GM12878 (cell line): ENCODE measurements around the gene COL18A1. TPM values are rescaled to one million over a fixed set of nuclear protein-coding genes. Genes with fewer than 3 reads are reported as not detected.

Experiments
- NRF1 ChIP-seq: conservative IDR thresholded peaks from 2 replicates; pipeline ENCODE4 v1.6.1; 2011; ENCODE audit warnings: mild to moderate bottlenecking, low read depth, low read length, improper control_type of control experiment
- PAX8 ChIP-seq: fragments of 450-650 bp; IDR thresholded peaks from 2 replicates; pipeline ENCODE4 v1.6.1; 2017; ENCODE audit warnings: mild to moderate bottlenecking, moderate library complexity
- POLR2AphosphoS2 ChIP-seq: IDR thresholded peaks from 2 replicates; pipeline ENCODE4 v1.6.1; 2011; ENCODE audit warnings: low read depth, mild to moderate bottlenecking, low read length, improper control_type of control experiment, moderate library complexity
- POLR2AphosphoS5 ChIP-seq: IDR thresholded peaks from 2 replicates; pipeline ENCODE4 v1.6.1; 2011; ENCODE audit warnings: mild to moderate bottlenecking, low read length, inconsistent platforms
- SRF ChIP-seq, 2 experiments: IDR thresholded peaks; 2 replicates each; pipeline ENCODE4 v1.6.1; 2011; ENCODE audit warnings: low read depth in 2 of 2, low read length in 2 of 2, mild to moderate bottlenecking in 1 of 2, moderate library complexity in 1 of 2
- TAF1 ChIP-seq: IDR thresholded peaks from 2 replicates; pipeline ENCODE4 v1.6.1; 2011; ENCODE audit warnings: mild to moderate bottlenecking, low read depth, low read length, borderline replicate concordance
- TCF7 ChIP-seq: IDR thresholded peaks from 2 replicates; pipeline ENCODE4 v1.6.1; 2014; ENCODE audit warnings: antibody characterized with exemption, borderline replicate concordance
- ZNF384 ChIP-seq: IDR thresholded peaks from 2 replicates; pipeline ENCODE4 v1.6.1; 2012; ENCODE audit warnings: low read depth, mild to moderate bottlenecking, low read length, improper control_type of control experiment, borderline replicate concordance
- polyA plus RNA-seq, 11 experiments: library from polyadenylated mRNA; depleted of rRNA in 4 of 11; unstranded in 6 of 11; stranded (reverse) in 5 of 11; fragments of >200 nt; fragmentation: Nextera tagmentation in 4 of 11; fragmentation: Illumina TruSeq in 1 of 11; extraction: Ambion mirVana in 4 of 11; extraction: Trizol in 1 of 11; gene quantifications; 1 replicate in 1 of 11; 2 replicates in 10 of 11; pipeline versions ENCODE4 v1.2.1 to v1.2.3, GENCODE V29; 2011 to 2016; ENCODE audit warnings: inconsistent platforms in 2 of 11, missing spikeins in 2 of 11, low read depth in 1 of 11
- total RNA-seq, 4 experiments: library from RNA; depleted of rRNA in 3 of 4; stranded (reverse); fragments of >200 nt in 3 of 4; fragmentation: Illumina TruSeq in 1 of 4; extraction: Trizol in 1 of 4; gene quantifications; 2 replicates each; pipeline versions ENCODE4 v1.2.1 to v1.2.3, GENCODE V29; 2013 to 2021
- TF ChIP-seq, protein P1 (sequence below): IDR thresholded peaks from 2 replicates; pipeline ENCODE4 v1.6.1; 2012; ENCODE audit warnings: mild to moderate bottlenecking, low read depth, low read length
- TF ChIP-seq, protein P2 (sequence below): IDR thresholded peaks from 2 replicates; pipeline ENCODE4 v1.6.1; 2011; ENCODE audit warnings: low read depth, low read length, improper control_type of control experiment, borderline replicate concordance
- TF ChIP-seq, protein P3 (sequence below): fragments of 150-350 bp; IDR thresholded peaks from 2 replicates; pipeline ENCODE4 v1.6.1; 2016; ENCODE audit warnings: low read depth, low read length

The COL18A1 gene
- total and polyA plus RNA-seq, 10 of the 15 experiments (the other 5 are each of a cell fraction or from before 2014, with no cell fraction given) = under 0.01 to 0.49 (median 0.09) TPM; not detected in 3

DNA sequence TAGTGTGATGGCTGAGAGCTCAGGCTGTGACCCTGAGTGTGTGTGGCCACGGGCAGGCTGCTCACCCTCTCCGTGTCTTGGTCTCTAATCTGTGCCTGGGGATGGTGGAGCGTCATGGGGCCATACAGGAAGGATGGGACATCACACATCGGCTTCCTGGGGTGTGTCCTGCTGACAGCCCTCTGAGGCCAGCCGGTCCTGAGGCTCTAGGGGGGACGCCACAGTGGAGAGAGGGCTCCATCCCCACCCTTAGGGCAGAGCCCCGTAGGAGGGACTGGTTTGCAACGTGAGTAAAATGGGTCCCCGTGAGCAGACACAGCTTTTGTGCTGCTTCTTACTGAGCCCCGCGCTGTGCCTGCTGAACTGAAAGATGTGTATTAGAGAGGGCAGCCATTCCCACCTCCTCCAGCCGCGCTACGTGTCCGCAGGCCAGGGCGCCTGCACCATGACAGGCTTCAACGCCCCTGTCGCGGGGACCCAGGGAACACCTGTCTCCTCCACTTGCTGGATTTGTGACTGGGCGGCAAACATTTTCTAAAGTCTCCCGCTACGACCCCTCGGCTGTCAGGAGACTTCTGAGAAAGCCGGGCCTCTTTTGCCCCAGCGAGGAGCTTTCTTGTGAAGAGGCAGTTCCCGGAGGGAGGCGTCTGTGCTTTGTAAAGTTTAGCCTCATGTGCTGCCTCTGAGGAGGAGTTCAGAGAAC is 8.1 kb downstream of the COL18A1 start (continued):
- TF ChIP-seq TAF1 (no peak), POLR2AphosphoS5 (no peak), POLR2AphosphoS2 (no peak), PAX8 (no peak), SRF (IDR thresholded peaks at IDR 0.05; ENCODE audit: low read depth in 2 of 2, low read length in 2 of 2) (no peak), NRF1 (no peak), TCF7 (no peak), ZNF384 (no peak)
- TF ChIP-seq, protein P1, sequence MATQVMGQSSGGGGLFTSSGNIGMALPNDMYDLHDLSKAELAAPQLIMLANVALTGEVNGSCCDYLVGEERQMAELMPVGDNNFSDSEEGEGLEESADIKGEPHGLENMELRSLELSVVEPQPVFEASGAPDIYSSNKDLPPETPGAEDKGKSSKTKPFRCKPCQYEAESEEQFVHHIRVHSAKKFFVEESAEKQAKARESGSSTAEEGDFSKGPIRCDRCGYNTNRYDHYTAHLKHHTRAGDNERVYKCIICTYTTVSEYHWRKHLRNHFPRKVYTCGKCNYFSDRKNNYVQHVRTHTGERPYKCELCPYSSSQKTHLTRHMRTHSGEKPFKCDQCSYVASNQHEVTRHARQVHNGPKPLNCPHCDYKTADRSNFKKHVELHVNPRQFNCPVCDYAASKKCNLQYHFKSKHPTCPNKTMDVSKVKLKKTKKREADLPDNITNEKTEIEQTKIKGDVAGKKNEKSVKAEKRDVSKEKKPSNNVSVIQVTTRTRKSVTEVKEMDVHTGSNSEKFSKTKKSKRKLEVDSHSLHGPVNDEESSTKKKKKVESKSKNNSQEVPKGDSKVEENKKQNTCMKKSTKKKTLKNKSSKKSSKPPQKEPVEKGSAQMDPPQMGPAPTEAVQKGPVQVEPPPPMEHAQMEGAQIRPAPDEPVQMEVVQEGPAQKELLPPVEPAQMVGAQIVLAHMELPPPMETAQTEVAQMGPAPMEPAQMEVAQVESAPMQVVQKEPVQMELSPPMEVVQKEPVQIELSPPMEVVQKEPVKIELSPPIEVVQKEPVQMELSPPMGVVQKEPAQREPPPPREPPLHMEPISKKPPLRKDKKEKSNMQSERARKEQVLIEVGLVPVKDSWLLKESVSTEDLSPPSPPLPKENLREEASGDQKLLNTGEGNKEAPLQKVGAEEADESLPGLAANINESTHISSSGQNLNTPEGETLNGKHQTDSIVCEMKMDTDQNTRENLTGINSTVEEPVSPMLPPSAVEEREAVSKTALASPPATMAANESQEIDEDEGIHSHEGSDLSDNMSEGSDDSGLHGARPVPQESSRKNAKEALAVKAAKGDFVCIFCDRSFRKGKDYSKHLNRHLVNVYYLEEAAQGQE = no peak
- TF ChIP-seq, protein P2, sequence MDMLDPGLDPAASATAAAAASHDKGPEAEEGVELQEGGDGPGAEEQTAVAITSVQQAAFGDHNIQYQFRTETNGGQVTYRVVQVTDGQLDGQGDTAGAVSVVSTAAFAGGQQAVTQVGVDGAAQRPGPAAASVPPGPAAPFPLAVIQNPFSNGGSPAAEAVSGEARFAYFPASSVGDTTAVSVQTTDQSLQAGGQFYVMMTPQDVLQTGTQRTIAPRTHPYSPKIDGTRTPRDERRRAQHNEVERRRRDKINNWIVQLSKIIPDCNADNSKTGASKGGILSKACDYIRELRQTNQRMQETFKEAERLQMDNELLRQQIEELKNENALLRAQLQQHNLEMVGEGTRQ = no peak
- TF ChIP-seq, protein P3, sequence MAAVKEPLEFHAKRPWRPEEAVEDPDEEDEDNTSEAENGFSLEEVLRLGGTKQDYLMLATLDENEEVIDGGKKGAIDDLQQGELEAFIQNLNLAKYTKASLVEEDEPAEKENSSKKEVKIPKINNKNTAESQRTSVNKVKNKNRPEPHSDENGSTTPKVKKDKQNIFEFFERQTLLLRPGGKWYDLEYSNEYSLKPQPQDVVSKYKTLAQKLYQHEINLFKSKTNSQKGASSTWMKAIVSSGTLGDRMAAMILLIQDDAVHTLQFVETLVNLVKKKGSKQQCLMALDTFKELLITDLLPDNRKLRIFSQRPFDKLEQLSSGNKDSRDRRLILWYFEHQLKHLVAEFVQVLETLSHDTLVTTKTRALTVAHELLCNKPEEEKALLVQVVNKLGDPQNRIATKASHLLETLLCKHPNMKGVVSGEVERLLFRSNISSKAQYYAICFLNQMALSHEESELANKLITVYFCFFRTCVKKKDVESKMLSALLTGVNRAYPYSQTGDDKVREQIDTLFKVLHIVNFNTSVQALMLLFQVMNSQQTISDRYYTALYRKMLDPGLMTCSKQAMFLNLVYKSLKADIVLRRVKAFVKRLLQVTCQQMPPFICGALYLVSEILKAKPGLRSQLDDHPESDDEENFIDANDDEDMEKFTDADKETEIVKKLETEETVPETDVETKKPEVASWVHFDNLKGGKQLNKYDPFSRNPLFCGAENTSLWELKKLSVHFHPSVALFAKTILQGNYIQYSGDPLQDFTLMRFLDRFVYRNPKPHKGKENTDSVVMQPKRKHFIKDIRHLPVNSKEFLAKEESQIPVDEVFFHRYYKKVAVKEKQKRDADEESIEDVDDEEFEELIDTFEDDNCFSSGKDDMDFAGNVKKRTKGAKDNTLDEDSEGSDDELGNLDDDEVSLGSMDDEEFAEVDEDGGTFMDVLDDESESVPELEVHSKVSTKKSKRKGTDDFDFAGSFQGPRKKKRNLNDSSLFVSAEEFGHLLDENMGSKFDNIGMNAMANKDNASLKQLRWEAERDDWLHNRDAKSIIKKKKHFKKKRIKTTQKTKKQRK = no peak
- TF ChIP-seq, all 136 proteins: peak for 0
